ENCODE data around the gene SLX4IP. TPM values are rescaled to one million over a fixed set of nuclear protein-coding genes. Genes with fewer than 3 reads are reported as not detected.

SLX4IP gene
- total RNA-seq, 1 donor from 2014 or later, result 4.5 TPM

GRCh38 chr20:10467681-10468339 is 32.7 kb downstream of the SLX4IP start:
- peak overlapping the region in 1 of 2 donors; percentile 53 for H3K4me3 ChIP-seq

GRCh38 chr20:10468340-10468845 is 33.3 kb downstream of the SLX4IP start:
- Histone ChIP-seq H3K4me1 (peaks cover 4 to 43% of the 10 kb centered on the region in 2 donors), H3K36me3 (no peaks in the 10 kb centered on the region), H3K27me3 (no peaks in the 10 kb centered on the region), H3K4me3 (peak overlapping the region; percentile 1 to 53), H3K27ac (peak overlapping the region; percentile 62 to 67), H3K9me3 (peaks cover 0 to 3% of the 10 kb centered on the region in 2 donors)
- DNase-seq (ENCODE audit: low spot score in 2 of 2), result no peak
- intact Hi-C loops (cut with DNase I), result loop anchor here (2.0 to 5.0 kb wide), 4 partner anchors 42 to 1074 kb away; no protein-coding TSS in a partner anchor
- TF ChIP-seq CTCF (IDR thresholded peaks at IDR 0.05), result no peak

More at GRCh38 chr20:10467681-10468339, 32.7 kb downstream of the SLX4IP start:
- H3K36me3 ChIP-seq, result no peaks in the 10 kb centered on the region
- intact Hi-C loops (cut with DNase I), result loop anchor here (2.0 to 5.0 kb wide), 4 partner anchors 43 to 1074 kb away; no protein-coding TSS in a partner anchor
- H3K4me1 ChIP-seq, result peaks cover 4 to 37% of the 10 kb centered on the region in 2 donors
- no peaks in the 10 kb centered on the region for H3K27me3 ChIP-seq
- DNase-seq (ENCODE audit: low spot score in 2 of 2), result no peak
- no peak for TF ChIP-seq CTCF (IDR thresholded peaks at IDR 0.05)
- H3K9me3 ChIP-seq, result peaks cover 0 to 3% of the 10 kb centered on the region in 2 donors
- peak overlapping the region; percentile 62 to 67 for H3K27ac ChIP-seq

- no peak for TF ChIP-seq CTCF (IDR thresholded peaks at IDR 0.05)
- Histone ChIP-seq H3K4me1 (peaks cover 4 to 43% of the 10 kb centered on the region in 2 donors), H3K4me3 (no peak overlapping the region), H3K9me3 (peaks cover 0 to 3% of the 10 kb centered on the region in 2 donors), H3K27ac (no peak overlapping the region), H3K27me3 (no peaks in the 10 kb centered on the region), H3K36me3 (no peaks in the 10 kb centered on the region)
- intact Hi-C loops (cut with DNase I), result loop anchor here (2.0 to 5.0 kb wide), 4 partner anchors 42 to 1073 kb away; no protein-coding TSS in a partner anchor
- DNase-seq (ENCODE audit: low spot score in 2 of 2), result no peak
Observed at GRCh38 chr20:10469056-10469455, 34.0 kb downstream of the SLX4IP start.

GRCh38 chr20:10469599-10469998 is 34.5 kb downstream of the SLX4IP start:
- intact Hi-C loops (cut with DNase I), result loop anchor here (2.0 to 5.0 kb wide), 4 partner anchors 41 to 1073 kb away; no protein-coding TSS in a partner anchor
- DNase-seq (ENCODE audit: low spot score in 2 of 2), result peak in 1 of 2 donors; percentile 84
- Histone ChIP-seq H3K4me3 (peak overlapping the region in 1 of 2 donors; percentile 26), H3K9me3 (peaks cover 0 to 3% of the 10 kb centered on the region in 2 donors), H3K36me3 (no peaks in the 10 kb centered on the region), H3K27me3 (no peaks in the 10 kb centered on the region), H3K27ac (no peak overlapping the region), H3K4me1 (peaks cover 4 to 44% of the 10 kb centered on the region in 2 donors)
- peak; percentile 57 to 68 (median 64) for TF ChIP-seq CTCF (IDR thresholded peaks at IDR 0.05)

- Histone ChIP-seq H3K9me3 (peaks cover 0 to 3% of the 10 kb centered on the region in 2 donors), H3K4me3 (no peak overlapping the region), H3K27me3 (no peaks in the 10 kb centered on the region), H3K27ac (no peak overlapping the region), H3K4me1 (peaks cover 4 to 50% of the 10 kb centered on the region in 2 donors), H3K36me3 (no peaks in the 10 kb centered on the region)
- DNase-seq (ENCODE audit: low spot score in 2 of 2), result no peak
- TF ChIP-seq CTCF (IDR thresholded peaks at IDR 0.05), result no peak
- intact Hi-C loops (cut with DNase I), result loop anchor here (10.0 kb wide), 1 partner anchor 745 kb away; no protein-coding TSS in a partner anchor
Observed at GRCh38 chr20:10470276-10470675, 35.2 kb downstream of the SLX4IP start.
